ENCODE results near the gene PRSS56. TPM values are rescaled to one million over a fixed set of nuclear protein-coding genes. Genes with fewer than 3 reads are reported as not detected.

PRSS56 gene
- total RNA-seq, 1 experiment from 2014 or later = 0.18 TPM

DNA sequence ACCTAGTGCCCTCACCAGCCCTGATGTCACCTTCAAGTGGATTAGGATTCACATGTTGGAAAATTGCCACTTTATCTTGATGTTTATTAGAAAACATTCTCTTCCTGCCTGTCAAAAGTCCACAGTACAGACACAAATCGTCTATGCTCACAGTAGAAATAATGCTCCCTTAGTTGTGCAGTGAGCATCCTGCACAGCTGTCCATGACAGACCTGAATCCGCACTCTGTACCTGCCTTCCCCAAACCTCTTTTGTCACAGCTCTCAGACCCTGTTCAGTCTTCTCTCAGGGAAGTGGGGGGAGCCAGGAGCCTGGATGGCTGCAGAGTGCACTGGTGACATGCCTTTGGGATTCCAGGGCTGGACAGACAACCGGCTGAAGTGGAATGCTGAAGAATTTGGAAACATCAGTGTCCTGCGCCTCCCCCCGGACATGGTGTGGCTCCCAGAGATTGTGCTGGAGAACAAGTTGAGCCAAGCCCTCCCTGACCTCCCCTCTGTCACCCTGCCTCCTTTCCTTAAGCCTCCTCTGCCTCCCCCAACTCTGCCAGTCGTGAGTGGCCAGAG is 7.8 kb downstream of the PRSS56 start:
- no TSS peak for BruUV-seq (replicated peaks)
- TF ChIP-seq, protein P1, sequence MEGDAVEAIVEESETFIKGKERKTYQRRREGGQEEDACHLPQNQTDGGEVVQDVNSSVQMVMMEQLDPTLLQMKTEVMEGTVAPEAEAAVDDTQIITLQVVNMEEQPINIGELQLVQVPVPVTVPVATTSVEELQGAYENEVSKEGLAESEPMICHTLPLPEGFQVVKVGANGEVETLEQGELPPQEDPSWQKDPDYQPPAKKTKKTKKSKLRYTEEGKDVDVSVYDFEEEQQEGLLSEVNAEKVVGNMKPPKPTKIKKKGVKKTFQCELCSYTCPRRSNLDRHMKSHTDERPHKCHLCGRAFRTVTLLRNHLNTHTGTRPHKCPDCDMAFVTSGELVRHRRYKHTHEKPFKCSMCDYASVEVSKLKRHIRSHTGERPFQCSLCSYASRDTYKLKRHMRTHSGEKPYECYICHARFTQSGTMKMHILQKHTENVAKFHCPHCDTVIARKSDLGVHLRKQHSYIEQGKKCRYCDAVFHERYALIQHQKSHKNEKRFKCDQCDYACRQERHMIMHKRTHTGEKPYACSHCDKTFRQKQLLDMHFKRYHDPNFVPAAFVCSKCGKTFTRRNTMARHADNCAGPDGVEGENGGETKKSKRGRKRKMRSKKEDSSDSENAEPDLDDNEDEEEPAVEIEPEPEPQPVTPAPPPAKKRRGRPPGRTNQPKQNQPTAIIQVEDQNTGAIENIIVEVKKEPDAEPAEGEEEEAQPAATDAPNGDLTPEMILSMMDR (IDR thresholded peaks at IDR 0.05) = no peak
- TF ChIP-seq TCF7L2 (IDR thresholded peaks at IDR 0.05; ENCODE audit: low read depth, low read length) (no peak), POLR2AphosphoS5 (IDR thresholded peaks at IDR 0.05; ENCODE audit: low read depth, low read length) (no peak), SIN3A (IDR thresholded peaks at IDR 0.05; ENCODE audit: borderline replicate concordance, insufficient read depth, low read depth, low read length) (no peak)
- TF ChIP-seq, protein P2, sequence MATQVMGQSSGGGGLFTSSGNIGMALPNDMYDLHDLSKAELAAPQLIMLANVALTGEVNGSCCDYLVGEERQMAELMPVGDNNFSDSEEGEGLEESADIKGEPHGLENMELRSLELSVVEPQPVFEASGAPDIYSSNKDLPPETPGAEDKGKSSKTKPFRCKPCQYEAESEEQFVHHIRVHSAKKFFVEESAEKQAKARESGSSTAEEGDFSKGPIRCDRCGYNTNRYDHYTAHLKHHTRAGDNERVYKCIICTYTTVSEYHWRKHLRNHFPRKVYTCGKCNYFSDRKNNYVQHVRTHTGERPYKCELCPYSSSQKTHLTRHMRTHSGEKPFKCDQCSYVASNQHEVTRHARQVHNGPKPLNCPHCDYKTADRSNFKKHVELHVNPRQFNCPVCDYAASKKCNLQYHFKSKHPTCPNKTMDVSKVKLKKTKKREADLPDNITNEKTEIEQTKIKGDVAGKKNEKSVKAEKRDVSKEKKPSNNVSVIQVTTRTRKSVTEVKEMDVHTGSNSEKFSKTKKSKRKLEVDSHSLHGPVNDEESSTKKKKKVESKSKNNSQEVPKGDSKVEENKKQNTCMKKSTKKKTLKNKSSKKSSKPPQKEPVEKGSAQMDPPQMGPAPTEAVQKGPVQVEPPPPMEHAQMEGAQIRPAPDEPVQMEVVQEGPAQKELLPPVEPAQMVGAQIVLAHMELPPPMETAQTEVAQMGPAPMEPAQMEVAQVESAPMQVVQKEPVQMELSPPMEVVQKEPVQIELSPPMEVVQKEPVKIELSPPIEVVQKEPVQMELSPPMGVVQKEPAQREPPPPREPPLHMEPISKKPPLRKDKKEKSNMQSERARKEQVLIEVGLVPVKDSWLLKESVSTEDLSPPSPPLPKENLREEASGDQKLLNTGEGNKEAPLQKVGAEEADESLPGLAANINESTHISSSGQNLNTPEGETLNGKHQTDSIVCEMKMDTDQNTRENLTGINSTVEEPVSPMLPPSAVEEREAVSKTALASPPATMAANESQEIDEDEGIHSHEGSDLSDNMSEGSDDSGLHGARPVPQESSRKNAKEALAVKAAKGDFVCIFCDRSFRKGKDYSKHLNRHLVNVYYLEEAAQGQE (IDR thresholded peaks at IDR 0.05; ENCODE audit: insufficient read depth in 1 of 2, low read depth in 2 of 2, low read length in 1 of 2) = no peak
- in situ Hi-C loops (cut with HindIII; ENCODE audit: low pct_unique_long_range_greater_than_20kb, low sequenced_read_pairs) = no loop called here
- CTCF ChIA-PET = no interaction called here
- intact Hi-C loops (cut with micrococcal nuclease; ENCODE audit: unreplicated experiment) = loop anchor here (10.0 kb wide), 2 partner anchors 183 to 623 kb away; no protein-coding TSS in a partner anchor
- ATAC-seq (no peak), DNase-seq (ENCODE audit: low read depth, low spot score) (no peak)
- H3K27me3 ChIP-seq (ENCODE audit: control insufficient read depth, insufficient read depth, low read length) = no peaks in the 10 kb centered on the region
- POLR2A ChIA-PET = no interaction called here
- H3K4me3 ChIP-seq (ENCODE audit: low read depth in 2 of 2, low read length in 2 of 2) = no peak overlapping the region
- H3K27ac ChIP-seq (ENCODE audit: low read length) = no peak overlapping the region
- no peaks in the 10 kb centered on the region for H3K9me3 ChIP-seq (ENCODE audit: control insufficient read depth, insufficient read depth, low read depth, low read length)
- peaks cover 2% of the 10 kb centered on the region; the same call in 1 of the 2 replicates for H3K4me1 ChIP-seq (ENCODE audit: control insufficient read depth, insufficient read depth, low read length)
- no peaks in the 10 kb centered on the region for H3K36me3 ChIP-seq (ENCODE audit: control insufficient read depth, insufficient read depth, low read length)

DNA sequence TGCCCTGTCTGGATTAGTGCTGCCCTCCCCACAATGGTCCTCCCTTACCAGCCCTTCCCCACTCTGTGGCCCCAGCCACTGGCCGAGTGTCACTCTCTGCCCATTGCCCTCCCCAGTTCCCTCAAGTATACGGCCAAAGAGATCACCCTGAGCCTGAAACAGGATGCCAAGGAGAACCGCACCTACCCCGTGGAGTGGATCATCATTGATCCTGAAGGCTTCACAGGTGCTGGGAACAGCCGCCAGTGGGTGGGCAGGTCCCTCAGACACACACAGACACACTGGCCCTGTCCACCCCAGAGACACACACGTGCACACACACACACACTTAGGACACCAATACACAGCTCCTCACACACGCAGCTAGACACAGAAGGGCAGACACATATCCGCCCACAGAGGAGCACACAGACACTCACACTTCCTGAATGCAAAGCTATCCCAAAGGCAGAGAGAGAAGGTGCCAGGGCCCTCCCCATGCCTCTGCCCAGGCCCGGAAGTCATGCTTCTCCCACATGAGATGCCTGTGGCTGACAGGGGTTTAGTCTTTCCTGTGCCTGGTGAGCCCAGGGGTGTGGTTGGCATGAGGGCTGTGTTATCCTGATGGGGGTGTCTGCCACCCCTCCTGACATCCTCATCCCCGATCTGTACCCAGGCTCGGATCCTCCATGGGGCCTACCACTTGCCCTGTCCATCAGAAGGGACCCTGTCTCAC is 8.7 kb downstream of the PRSS56 start:
- BruUV-seq (replicated peaks) = no TSS peak
- TF ChIP-seq, protein P2 (IDR thresholded peaks at IDR 0.05; ENCODE audit: insufficient read depth in 1 of 2, low read depth in 2 of 2, low read length in 1 of 2) = no peak
- TF ChIP-seq TCF7L2 (IDR thresholded peaks at IDR 0.05; ENCODE audit: low read depth, low read length) (no peak), POLR2AphosphoS5 (IDR thresholded peaks at IDR 0.05; ENCODE audit: low read depth, low read length) (no peak), SIN3A (IDR thresholded peaks at IDR 0.05; ENCODE audit: borderline replicate concordance, insufficient read depth, low read depth, low read length) (no peak)
- TF ChIP-seq, protein P1 (IDR thresholded peaks at IDR 0.05) = no peak
- ATAC-seq (no peak), DNase-seq (ENCODE audit: low read depth, low spot score) (no peak)
- no peaks in the 10 kb centered on the region for H3K27me3 ChIP-seq (ENCODE audit: control insufficient read depth, insufficient read depth, low read length)
- H3K27ac ChIP-seq (ENCODE audit: low read length) = no peak overlapping the region
- H3K36me3 ChIP-seq (ENCODE audit: control insufficient read depth, insufficient read depth, low read length) = no peaks in the 10 kb centered on the region
- no peaks in the 10 kb centered on the region for H3K4me1 ChIP-seq (ENCODE audit: control insufficient read depth, insufficient read depth, low read length)
- H3K4me3 ChIP-seq (ENCODE audit: low read depth in 2 of 2, low read length in 2 of 2) = no peak overlapping the region
- in situ Hi-C loops (cut with HindIII; ENCODE audit: low pct_unique_long_range_greater_than_20kb, low sequenced_read_pairs) = no loop called here
- no peaks in the 10 kb centered on the region for H3K9me3 ChIP-seq (ENCODE audit: control insufficient read depth, insufficient read depth, low read depth, low read length)
- intact Hi-C loops (cut with micrococcal nuclease; ENCODE audit: unreplicated experiment) = loop anchor here (10.0 kb wide), 2 partner anchors 184 to 624 kb away; no protein-coding TSS in a partner anchor
- POLR2A ChIA-PET = no interaction called here
- CTCF ChIA-PET = no interaction called here
